ENCODE data around the gene CYP4A11. TPM values are rescaled to one million over a fixed set of nuclear protein-coding genes. Genes with fewer than 3 reads are reported as not detected.
A peak's percentile ranks its signal among the peaks of the same experiment; 100 is the strongest.

Gene CYP4A11
- total and polyA plus RNA-seq, 9 of the 15 experiments (the other 6 are each of a cell fraction or from before 2014, with no cell fraction given), result not detected

GRCh38 chr1:46983166-46983829 is 42.0 kb upstream of the CYP4A11 start:
- in situ Hi-C loops (cut with MboI), result loop anchor here (10.0 kb wide), 1 partner anchor 238 kb away; no protein-coding TSS in a partner anchor

More at GRCh38 chr1:46983166-46983829, 42.0 kb upstream of the CYP4A11 start:
- BruUV-seq (replicated peaks), result no TSS peak
- whole genome bisulfite sequencing (ENCODE audit: insufficient coverage, low coverage, missing lambda C conversion rate), result 1% methylated on average over 7 of the region's 7 CpGs
- H3K4me1 ChIP-seq (replicated peaks in 1 of 2; ENCODE audit: control insufficient read depth in 2 of 2, insufficient read depth in 2 of 2, low read length in 2 of 2), result no peaks in the 10 kb centered on the region
- ChIA-PET CTCF (ENCODE audit: low intra/inter-chr PET ratio) (no interaction called here), POLR2A (interaction anchor here (0.6 kb wide), 2 partner anchors 66 to 435 kb away, joined by 3 read pairs; no protein-coding TSS in a partner anchor)
- FAIRE-seq (no peak), DNase-seq (ENCODE audit: extremely low read depth in 1 of 4, low spot score in 3 of 4) (no peak), ATAC-seq (no peak)
- H4K20me1 ChIP-seq (replicated peaks; ENCODE audit: control insufficient read depth, insufficient read depth, low read length), result no peaks in the 10 kb centered on the region
- H3K4me2 ChIP-seq (ENCODE audit: insufficient read depth, low read length), result no peak overlapping the region
- intact Hi-C loops (cut with micrococcal nuclease), result no loop called here
- H3K9me3 ChIP-seq (replicated peaks; ENCODE audit: control insufficient read depth, insufficient read depth, low read depth, low read length), result no peaks in the 10 kb centered on the region
- H3K27ac ChIP-seq (ENCODE audit: extremely low read depth, low read depth, low read length), result no peak overlapping the region
- peak overlapping the region in 1 of 2 experiments; percentile 52; a peak in 1 of 4 replicates for H3K9ac ChIP-seq (ENCODE audit: insufficient read depth in 1 of 2, low read depth in 2 of 2, low read length in 2 of 2)
- no peak overlapping the region for H2AFZ ChIP-seq (ENCODE audit: low read depth, low read length)
- H3K9me1 ChIP-seq (ENCODE audit: control insufficient read depth, insufficient read depth, low read length), result no peaks in the 10 kb centered on the region
- H3K79me2 ChIP-seq (ENCODE audit: control insufficient read depth, insufficient read depth, low read length), result no peaks in the 10 kb centered on the region
- no peaks in the 10 kb centered on the region for H3K36me3 ChIP-seq (ENCODE audit: control insufficient read depth, insufficient read depth, low read length)
- TF ChIP-seq MEF2D (tag; conservative IDR thresholded peaks at IDR 0.05; ENCODE audit: low read depth), result no peak
- no peak for TF ChIP-seq NFATC3 (IDR thresholded peaks at IDR 0.05)
- TF ChIP-seq USF1 (CRISPR knock-in tag; IDR thresholded peaks at IDR 0.05), result no peak
- no peak for TF ChIP-seq SRSF3 (IDR thresholded peaks at IDR 0.05; ENCODE audit: insufficient read depth, low read length)
- no peak for TF ChIP-seq TCF3 (CRISPR knock-in tag; IDR thresholded peaks at IDR 0.05)
- TF ChIP-seq ZNF174 (CRISPR knock-in tag; IDR thresholded peaks at IDR 0.05), result no peak
- no peak for TF ChIP-seq KLF1 (tag; IDR thresholded peaks at IDR 0.05)
- no peak for TF ChIP-seq GTF3C2 (IDR thresholded peaks at IDR 0.05; ENCODE audit: borderline replicate concordance, extremely low read depth, insufficient read length)
- no peak for TF ChIP-seq SMAD1 (IDR thresholded peaks at IDR 0.05; ENCODE audit: low read depth, low read length, partially characterized antibody)
- no peak for TF ChIP-seq BRCA1 (IDR thresholded peaks at IDR 0.05)
- TF ChIP-seq BRCA1 (CRISPR knock-in tag; IDR thresholded peaks at IDR 0.05), result no peak
- no peak for TF ChIP-seq TAF15 (IDR thresholded peaks at IDR 0.05; ENCODE audit: low read depth, low read length)
- TF ChIP-seq ZFPM2 (CRISPR knock-in tag; IDR thresholded peaks at IDR 0.05), result no peak
- TF ChIP-seq PBX2 (CRISPR knock-in tag; IDR thresholded peaks at IDR 0.05; ENCODE audit: low read depth), result no peak
- TF ChIP-seq PBX2 (tag; conservative IDR thresholded peaks at IDR 0.05; ENCODE audit: low read depth), result no peak
- no peak overlapping the region for H3K4me3 ChIP-seq
- no peaks in the 10 kb centered on the region; a peak in 1 of 5 replicates for H3K27me3 ChIP-seq (ENCODE audit: control insufficient read depth in 2 of 2, insufficient read depth in 2 of 2, low read length in 2 of 2)

Measured in K562 (cell line).